ENCODE results near the gene E2F3. TPM values are rescaled to one million over a fixed set of nuclear protein-coding genes. Genes with fewer than 3 reads are reported as not detected.

The E2F3 gene
- total RNA-seq, 2 donors from 2014 or later: 6.0 to 6.4 TPM

GRCh38 chr6:20542927-20543602 is 141.4 kb downstream of the E2F3 start:
- no peak overlapping the region for H3K4me3 ChIP-seq
- H3K9me3 ChIP-seq: no peaks in the 10 kb centered on the region
- DNase-seq (ENCODE audit: low spot score): no peak
- H3K36me3 ChIP-seq: peaks cover 14% of the 10 kb centered on the region
- no peak overlapping the region for H3K27ac ChIP-seq
- peaks cover 0 to 8% of the 10 kb centered on the region in 2 donors for H3K4me1 ChIP-seq
- H3K27me3 ChIP-seq: no peaks in the 10 kb centered on the region
- no peak for TF ChIP-seq CTCF (IDR thresholded peaks at IDR 0.05)

Other genes starting within 250 kb of the E2F3 start
- gene MBOAT1, start 189.4 kb upstream of the E2F3 start, total RNA-seq: 1 to 10 TPM; 5.0 to 7.0 TPM
- 10 to 100 TPM in 1 of 2 donors, 1 to 10 TPM in 1; 8.8 to 10.5 TPM for gene CDKAL1, start 132.6 kb downstream of the E2F3 start, total RNA-seq

All from right atrium auricular region (tissue), 2 donors.